GM21360 (cell line): Measurements from ENCODE around the gene HSP90AB1.

Experiments used
- ATAC-seq: cut with Tn5 transposase; IDR thresholded peaks from one replicate; pipeline ENCODE4 v1.9.1; 2021; ENCODE audit warnings: mild to moderate bottlenecking, moderate library complexity; ENCODE audit not compliant: unreplicated experiment

HSP90AB1 gene

DNA sequence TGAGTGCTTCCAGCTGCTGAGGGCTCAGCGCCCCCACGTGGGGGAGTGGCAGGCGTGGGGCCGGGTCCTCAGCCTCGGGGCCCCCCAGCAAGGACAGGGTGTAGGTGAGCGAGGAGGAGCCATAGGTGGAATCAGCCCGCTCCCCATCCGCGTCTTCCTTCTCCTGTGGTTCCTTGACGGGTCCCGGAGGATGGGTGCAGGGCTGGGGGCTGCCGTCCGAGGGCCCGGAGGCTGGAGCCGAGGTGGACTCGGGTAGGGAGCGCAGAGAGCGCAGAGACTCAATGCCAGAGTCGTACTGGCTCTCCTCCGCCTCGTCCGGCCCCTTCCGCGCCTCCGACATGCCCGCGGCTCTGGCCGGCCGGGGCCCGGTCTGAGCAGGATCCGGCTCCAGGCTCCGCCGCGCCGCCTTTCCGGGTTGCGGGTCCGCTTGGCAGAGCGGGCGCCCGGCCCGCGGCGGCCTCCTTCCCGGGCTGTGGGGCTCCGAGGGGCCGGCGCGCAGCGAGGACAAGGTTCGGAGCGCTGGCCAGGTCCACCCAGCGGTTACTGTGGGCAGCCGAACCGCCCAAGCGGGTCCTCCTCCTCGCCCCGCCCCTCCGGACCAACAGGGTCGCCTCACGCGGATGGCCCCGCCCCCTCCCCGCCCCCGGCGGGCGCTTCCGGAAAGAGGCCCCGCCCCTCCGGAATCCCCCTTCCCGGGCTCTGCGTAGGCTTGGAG, 18.3 kb downstream of the HSP90AB1 start, which contains the start of gene NFKBIE:
NFKBIE (minus strand) TSS at position 545 of the 715 bp plus-strand sequence; CDS start at position 340, 205 bp downstream.
- ATAC-seq = peak; percentile 32

DNA sequence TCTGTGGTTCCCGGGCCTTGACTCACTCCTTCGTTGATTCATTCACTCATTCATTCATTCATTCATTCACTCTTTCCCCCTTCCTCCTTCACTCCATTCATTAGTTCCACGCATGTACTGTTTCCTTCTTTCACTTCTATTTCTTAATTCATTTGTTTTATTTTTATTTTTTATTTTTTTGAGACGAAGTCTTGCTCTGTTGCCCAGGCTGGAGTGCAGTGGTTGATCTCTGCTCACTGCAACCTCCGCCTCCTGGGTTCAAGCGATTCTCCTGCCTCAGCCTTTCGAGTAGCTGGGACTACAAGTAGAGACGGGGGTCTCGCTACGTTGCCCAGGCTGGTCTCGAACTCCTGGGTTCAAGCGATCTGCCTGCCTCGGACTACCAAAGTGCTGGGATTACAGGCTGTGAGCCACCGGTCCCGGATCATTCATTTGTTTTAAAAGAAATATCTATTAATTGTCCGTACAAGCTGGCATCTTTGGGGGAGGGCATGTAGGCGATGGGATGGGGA, 18.9 kb downstream of the HSP90AB1 start:
- ATAC-seq = no peak

DNA sequence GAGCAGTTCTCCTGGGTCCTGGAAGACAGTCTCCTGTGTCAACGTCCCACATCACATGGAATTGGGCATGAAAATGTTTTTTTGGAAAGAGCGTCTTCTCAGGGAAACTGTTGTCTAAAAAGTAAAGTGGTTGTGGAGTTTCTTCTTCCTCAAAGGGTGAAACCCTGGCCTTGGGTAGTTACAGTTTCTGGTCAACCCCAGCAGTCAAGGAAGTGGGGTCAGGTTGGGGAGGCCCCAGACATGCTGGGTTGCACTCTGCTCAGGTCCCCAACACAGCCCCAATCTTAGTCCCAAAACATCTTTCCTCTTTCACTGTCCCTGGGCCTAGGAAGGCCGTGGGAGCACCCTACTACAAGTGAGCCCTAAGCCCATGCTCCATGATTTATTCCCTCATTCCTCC, 19.4 kb downstream of the HSP90AB1 start:
- no peak for ATAC-seq

DNA sequence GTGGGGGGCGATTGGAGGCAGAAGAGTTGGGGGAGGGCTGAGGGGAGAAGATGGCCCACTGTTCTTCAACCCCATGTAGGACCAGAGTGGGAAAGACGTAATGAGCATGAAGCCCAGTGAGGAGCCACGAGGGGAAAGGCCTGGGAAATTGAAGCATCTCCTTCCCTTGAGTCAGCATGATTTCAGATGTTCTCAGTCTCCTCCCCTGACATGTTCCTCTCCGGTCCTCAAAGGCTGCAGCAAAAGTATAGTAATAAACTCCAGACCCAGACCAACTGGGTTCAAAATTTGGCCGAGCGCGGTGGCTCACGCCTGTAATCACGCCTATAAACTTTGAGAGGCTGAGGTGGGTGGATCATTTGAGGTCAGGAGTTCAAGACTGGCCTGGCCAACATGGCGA, 20.4 kb downstream of the HSP90AB1 start:
- ATAC-seq = no peak

DNA sequence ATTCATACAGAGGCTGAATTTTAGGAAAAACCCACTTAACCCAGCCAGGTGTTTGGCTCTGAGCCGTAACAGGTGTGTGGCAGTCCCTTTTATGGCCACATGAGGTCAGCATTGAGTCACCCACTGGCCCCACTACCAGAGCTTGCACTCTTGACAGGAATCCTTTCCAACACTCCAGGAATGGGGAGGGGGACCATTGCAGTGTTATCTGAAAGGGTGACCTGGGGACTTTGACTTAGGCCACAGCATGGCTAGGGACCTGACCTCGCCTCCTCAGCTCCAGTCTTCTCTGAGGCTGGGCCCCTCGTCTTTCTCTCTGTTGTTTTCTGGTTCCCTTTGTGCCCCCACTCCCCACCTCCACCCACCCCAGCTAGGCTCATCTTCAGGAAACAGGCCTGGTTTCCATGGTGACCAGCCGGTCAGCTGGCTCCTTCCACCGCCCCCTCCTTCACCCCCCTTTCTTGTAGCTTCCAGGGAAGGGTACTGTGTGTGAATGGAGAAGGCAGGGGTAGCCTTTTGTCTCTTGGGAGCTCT, 21.3 kb downstream of the HSP90AB1 start:
- ATAC-seq = no peak

DNA sequence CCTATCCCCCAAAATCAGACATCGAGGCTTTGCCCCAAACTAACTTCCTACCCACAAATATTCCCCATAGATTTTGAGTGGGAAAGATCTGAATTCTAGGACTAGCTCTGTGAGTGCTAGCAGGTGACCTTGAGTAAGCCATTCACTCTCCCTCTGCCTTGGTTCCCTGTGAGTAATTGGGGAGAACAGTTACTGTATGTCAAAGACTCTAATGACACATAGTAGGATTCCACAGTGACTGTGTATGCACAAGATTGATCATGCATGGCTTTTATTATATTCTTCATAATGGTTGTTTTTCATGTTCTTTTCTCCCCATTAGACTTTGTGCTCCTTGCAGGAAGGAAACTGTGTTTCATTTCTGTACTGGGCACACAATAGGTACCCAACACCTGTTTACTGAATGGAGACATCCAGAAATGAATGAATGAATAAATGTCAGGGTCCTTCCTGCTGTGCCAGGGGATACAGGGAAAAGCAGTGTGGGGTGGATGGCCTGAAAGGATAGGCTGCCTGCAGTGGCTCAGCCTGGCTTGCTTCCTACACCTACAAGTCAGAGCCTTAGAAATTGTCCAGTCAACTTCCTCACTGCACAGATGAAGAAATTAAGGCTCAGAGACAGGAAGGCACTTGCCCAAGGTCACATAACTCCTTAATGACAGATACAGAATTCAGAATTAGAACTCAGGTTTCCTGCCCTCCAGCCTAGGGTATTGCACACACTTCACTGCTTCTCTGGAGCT, 22.4 kb downstream of the HSP90AB1 start:
- ATAC-seq = no peak

DNA sequence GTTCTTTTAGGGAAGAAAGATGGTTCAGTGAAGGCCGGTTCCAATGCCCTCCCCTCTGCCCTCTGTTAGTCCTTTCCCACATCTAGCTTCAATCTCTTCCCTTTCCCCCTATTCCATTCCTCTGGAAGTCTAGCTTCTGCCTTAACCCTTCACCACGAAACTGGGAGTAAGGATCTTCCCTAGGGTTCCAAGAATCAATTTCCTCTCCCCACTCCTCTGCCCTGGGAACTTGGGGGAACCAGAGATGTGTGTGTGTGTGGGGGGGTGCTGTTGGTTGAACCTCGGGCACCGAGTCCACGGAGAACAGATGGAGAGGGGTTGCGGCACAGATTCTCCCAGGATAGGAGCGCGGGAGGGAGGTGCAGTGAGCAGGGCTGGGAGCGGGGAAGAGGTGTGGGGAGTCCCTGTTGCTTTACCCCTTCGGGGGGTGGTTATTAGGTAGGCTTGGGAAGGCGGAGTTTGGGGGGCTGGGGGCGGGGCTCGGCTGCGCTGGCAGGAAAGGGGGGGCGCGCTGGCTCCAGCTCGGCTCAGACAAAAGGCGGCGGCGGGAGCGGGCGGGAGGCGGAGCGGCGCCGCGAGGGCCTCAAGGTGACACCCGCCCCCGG, 23.1 kb downstream of the HSP90AB1 start, which contains the start of gene TMEM151B:
TMEM151B (plus strand) TSS at position 530 of the 605 bp plus-strand sequence. CDS start 293 bp downstream, outside the sequence.
- no peak for ATAC-seq

DNA sequence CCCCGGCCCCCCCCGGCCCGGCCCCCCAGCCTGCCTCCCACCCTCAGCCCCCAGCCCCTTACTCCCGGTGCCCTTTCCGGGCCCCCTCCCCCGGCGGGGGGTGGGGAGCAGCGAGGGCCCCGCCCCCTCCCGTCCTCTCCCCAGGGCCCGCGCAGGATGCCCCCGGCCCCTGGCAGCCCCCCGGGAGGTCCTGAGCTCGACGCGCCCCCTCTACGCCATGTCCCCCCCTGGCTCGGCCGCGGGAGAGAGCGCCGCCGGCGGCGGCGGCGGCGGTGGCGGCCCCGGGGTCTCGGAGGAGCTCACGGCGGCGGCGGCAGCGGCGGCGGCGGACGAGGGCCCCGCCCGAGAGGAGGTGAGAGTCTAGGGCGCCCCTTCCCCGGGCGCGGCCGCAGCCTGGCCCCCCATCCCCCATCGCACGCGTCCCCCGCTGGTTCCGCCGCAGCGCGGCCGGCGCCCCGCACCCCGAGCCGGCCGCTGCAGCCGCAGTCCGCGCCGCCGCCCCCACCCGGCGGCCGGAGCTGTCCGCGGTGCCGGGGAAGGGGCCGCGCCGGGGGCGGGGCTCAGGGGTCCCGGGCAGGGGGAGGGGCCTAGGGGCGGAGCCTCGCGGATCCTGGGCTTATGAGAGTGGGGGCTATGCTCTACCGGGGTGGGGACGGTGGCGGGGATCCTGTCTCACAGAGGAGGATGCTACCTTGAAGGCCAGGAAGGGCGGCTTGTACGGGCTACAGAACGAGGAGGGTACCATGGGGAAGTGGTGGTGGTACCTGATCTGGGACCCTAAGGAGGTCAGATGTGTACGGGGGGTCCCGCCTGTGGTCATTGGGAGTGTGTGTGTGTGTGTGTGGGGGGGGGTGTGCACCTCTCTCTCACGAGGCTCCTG, 23.9 kb downstream of the HSP90AB1 start:
- ATAC-seq = no peak

DNA sequence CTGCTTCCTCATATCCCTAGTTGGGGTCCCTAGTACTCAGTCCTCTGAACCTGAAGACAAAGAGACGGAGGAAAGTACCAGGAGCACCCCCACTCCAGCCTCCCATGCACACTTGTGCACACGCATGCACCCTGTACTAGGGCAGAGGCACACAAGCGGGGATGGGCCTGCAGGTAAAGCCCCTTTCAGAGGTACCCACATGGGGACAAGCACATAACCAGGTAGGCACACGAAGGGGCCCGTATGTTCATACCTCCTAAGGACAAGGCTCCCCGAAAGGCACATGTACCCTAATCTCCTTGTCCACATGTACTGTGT, 24.5 kb downstream of the HSP90AB1 start:
- no peak for ATAC-seq

DNA sequence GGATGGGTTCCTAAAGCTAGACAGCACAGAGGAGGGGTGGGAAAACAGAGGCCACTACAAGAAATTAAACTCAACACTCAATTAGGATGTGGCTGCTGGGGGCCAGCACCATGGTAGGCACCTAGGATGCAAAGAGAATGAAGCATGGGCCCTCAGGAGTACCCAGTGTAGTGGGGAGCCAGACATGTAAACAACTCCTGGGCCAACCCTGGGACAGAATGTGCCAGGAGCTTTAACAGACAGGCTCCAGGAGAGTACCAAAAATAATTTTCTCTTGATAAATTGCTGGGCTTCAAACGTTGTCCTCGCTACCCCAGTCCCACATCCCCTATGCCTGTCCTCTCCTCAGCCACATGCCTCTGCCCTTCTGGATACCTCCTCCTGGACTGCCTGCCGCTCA, 25.0 kb downstream of the HSP90AB1 start:
- ATAC-seq = no peak

DNA sequence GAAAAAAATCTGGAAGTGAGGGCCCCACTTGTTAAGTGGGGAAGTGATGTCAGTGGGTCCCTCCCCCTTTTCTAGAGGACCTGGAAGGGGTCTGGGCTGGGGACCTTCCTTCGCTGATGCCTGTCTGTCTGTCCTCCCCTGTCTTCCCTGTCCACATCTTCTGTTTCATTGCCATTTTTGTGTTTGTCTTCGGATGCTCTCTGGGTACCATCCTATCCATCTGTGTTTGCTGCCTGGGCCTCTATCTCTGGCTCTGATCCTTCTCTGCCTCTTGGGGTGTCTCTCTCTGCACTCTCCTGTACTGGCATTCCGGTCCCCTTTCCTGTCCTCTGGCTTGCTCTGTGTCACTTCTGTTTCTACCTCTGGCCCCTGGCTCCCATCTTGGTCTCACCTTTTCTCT, 25.6 kb downstream of the HSP90AB1 start:
- no peak for ATAC-seq

DNA sequence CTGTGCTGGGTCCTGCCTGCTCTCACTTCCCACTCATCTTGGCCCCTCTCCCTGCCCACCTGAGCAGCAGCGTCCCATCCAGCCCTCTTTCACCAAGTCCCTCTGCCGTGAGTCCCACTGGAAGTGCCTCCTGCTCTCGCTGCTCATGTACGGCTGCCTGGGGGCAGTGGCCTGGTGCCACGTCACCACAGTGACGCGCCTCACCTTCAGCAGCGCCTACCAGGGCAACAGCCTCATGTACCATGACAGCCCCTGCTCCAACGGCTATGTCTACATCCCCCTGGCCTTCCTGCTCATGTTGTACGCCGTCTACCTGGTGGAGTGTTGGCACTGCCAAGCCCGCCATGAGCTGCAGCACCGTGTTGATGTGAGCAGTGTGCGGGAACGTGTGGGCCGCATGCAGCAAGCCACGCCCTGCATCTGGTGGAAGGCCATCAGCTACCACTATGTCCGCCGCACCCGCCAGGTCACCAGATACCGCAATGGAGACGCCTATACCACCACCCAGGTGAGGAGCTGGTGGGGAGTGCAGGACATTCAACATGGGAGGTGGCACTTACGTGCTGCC, 26.2 kb downstream of the HSP90AB1 start:
- ATAC-seq = no peak

DNA sequence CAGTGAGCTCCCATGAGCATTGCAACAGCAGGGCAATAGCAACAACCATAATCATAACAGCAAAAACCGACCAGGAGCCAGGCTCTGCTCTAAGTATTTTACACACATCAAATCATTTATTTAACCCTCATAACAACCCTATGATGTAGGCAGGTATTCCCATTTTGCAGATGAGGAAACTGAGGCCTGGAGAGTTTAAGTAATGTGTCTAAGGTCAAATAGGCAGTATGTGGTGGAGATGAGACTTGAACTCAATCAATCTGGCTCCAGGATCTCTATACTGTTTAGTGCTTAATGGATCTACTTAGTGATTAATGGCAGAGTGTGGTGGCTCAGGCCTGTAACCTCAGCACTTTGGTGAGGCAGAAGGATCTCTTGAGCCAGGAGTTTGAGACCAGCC, 26.7 kb downstream of the HSP90AB1 start:
- ATAC-seq = no peak

DNA sequence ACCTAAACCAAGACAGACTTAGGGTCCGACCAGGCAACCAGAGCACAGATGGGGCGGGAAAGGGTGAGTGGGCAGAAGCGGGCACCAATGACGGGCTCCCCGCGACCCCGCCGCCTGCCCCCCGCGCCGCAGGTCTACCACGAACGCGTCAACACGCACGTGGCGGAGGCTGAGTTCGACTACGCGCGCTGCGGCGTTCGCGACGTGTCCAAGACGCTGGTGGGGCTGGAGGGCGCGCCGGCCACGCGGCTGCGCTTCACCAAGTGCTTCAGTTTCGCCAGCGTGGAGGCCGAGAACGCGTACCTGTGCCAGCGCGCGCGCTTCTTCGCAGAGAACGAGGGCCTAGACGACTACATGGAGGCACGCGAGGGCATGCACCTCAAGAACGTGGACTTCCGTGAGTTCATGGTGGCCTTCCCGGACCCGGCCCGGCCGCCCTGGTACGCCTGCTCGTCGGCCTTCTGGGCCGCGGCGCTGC, 28.4 kb downstream of the HSP90AB1 start:
- ATAC-seq = no peak

DNA sequence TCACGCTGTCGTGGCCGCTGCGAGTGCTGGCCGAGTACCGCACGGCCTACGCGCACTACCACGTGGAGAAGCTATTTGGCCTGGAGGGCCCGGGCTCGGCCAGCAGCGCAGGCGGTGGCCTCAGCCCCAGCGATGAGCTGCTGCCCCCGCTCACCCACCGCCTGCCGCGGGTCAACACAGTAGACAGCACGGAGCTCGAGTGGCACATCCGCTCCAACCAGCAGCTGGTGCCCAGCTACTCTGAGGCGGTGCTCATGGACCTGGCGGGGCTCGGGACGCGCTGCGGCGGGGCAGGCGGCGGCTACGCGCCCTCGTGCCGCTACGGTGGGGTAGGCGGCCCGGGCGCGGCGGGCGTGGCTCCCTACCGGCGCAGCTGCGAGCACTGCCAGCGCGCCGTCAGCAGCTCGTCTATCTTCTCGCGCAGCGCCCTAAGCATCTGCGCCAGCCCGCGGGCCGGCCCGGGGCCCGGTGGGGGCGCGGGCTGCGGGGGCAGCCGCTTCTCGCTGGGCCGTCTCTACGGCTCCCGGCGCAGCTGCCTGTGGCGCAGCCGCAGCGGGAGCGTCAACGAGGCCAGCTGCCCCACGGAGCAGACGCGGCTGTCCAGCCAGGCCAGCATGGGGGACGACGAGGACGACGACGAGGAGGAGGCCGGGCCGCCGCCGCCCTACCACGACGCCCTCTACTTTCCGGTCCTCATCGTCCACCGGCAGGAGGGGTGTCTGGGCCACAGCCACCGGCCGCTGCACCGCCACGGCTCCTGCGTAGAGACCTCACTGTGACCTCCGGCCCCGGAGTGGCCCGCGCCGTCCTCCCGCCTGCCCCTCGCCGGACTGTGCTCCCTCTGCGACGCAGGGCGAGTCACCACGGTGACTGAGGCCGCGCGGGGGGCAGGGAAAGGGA, 29.1 kb downstream of the HSP90AB1 start:
- ATAC-seq = no peak

DNA sequence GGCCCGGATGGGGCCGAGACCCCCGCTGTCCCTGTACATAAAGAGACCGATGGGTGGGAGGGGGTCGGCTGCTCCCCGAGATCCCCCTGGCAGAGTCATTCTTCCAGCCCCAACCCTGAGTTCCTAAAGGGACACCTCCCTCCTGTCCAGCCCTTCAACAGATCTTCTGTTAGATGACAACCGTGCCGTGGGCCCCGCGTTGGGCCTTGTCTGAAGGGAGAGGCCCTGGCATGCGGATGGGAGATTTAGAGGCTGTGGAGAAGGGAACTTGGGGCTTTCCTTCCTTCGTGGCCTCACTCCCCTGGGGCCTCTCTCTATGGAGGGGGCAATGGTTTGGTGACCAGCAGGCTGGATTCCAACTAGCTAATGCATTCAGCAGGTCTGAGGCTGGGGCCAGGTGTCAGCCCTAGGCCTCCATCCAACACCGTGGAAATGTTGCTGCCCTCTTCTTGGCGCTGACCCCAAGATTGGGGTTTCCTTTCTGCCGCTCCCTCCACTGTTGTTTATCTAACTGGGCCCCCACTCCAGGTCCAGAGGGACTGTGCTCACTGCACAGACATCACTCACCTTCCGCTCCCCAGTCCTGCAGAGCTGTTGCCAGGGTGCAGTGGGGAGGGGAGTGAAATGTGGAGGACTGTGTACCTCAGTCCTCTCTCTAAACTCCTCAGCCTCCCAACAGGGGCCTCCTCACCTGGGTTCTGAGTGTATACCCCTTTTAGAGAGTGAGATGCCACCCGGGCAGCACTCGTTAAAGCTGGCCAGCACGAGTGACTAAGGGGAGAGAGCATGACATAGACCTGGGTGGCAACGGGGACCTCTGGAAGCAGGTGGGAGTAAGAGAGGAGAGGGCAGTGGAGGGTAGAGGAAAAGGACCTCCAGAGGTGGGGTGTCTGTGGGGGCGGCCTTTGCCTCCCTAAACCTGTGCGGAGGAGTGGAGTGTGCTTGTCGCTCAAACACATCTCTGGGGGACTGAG, 30.1 kb downstream of the HSP90AB1 start:
- no peak for ATAC-seq

DNA sequence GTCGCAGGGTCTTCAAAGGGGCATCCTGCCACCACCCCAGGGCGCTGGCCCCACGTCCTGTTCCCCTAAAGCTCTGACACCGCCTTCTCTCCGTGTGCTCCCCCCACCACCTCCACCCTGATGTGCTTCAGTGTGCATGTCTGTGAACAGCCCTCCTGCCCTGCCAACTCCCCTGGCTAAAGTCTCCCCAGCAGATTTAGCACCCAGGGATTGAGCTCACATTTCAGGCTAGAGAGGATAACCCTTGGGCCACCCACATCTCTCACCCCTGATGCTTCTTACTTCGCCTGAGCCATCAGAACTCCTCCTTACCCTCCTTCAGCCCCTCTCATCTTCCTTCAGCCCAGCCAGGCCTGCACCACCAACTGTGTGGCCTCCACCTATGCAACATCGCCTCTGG, 30.9 kb downstream of the HSP90AB1 start:
- ATAC-seq = no peak

DNA sequence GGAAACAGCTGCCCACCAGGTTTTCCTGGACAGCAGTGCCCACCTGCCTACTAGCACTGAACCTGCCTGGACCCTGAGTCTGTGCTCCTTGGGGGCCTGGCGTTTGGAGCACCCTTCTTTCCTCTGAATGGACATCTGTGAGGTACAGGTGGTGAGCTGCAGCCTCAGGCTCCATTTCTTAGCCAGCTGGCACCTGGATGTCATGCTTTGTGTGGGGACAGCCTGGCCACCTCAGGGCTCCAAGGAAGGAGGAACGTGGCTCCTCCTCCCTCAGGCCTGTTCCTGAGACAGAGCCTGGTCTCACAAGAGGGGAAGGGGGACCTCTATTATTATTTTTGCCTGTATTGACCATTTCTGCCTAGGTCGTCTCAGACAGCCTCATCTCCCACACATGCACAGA, 31.4 kb downstream of the HSP90AB1 start:
- ATAC-seq = no peak
